Inferior parietal cortex (tissue), 1 donor: Measurements from ENCODE around the gene KLHL6.

Experiments
- DNase-seq: peaks from one replicate; pipeline ENCODE4 v3.0.0-alpha.2; 2016; ENCODE audit errors: extremely low spot score

The KLHL6 gene

GRCh38 chr3:183566880-183567279, 11.4 kb upstream of the KLHL6 start:
- no peak for DNase-seq

DNA sequence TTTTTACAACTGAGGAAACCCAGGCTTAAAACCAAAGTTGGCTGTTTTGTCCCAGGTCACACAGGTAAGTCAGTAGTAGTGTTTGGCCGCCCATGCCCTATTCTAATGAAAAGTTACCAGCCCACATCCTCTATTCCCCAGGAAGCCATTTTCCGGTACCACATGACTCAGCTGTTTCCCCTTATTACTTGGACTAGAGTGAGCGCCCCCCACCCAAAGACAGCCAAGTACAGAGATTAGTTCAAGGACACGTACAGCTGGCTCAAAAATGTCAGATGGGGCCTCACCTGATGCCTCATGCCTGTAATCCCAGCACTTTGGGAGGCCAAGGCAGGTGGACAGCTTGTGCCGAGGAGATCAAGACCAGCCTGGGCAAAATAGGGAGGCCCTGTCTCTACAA, 8.5 kb upstream of the KLHL6 start:
- DNase-seq = no peak

- no peak for DNase-seq
These were observed 8.0 kb upstream of the KLHL6 start for GRCh38 chr3:183563536-183563874.

DNA sequence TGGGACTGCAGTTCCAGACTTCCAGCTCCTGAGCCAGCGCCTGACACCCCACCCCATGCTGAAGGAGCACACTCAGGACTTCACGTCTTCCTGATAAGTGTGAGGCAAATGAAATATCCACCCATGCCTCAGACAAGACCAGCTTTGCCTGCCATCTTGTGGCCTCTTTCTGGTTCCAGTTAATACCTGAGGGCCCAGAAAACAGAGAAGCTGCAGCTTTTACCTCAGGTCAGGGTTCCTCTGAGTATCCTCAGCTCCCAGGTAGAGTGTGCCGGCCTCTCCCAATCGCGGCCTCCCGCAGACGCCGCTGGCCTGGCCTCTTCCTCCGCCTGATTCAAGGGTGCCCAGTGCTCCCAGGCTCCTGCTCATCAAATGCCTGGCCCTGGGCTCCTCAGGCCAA, 5.1 kb upstream of the KLHL6 start:
- no peak for DNase-seq

DNA sequence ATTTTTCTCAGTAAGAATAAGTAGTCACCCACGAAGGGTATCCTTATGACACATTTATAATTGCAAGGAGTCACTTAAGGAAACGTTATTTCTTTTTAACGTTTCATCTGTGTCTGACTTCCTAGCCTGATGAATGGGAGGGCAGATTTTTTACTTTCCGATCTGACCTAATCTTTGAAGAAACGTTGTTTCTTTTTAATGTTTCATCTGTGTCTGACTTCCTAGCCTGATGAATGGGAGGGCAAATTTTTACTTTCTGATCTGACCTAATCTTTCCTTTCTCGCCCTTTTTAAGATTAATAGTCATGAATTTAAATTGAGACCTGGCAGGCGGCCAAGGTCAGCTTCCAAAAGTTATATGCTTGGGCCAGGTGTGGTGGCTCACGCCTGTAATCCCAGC, 3.0 kb upstream of the KLHL6 start:
- no peak for DNase-seq

- no peak for DNase-seq
These were observed 1.2 kb upstream of the KLHL6 start for GRCh38 chr3:183556722-183557121.

DNA sequence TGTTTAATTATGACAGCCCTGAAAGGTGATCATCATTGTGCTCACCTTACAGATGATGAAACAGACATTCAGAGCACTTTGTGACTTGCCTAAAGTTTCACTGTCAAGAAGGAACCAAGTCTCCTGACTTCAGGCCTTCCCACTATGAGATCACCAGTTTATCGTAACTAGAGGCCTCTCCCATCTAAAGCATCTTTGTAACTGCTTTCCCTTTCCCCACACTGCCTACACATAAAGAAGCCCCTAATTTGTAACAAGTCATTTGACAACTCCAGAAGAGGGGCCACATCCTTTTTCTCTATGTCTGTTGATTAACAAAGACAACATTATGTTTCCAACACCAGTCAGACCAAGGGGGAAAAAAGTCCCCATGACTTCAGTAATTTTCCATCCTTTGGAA, 1.1 kb downstream of the KLHL6 start:
- DNase-seq = no peak

GRCh38 chr3:183553334-183554026, 2.0 kb downstream of the KLHL6 start:
- DNase-seq = no peak

DNA sequence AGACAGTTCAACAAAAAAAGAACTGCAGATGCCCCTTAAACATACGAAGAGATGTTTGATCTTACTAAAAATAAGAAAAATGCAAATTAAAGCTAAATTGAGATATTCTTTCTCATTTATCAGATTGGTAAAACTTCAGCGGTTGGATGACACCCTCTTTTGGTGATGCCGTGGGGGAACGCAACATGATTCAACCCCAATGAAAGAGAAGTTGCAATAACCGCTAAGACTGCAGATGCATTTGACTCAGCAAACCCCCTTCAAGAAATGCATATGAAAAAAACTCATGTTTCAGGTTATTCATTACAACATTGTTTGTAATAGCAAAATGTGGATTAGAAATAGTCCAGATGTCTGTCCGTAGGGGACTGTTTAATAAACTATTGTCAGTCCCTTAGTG, 3.6 kb downstream of the KLHL6 start:
- DNase-seq = no peak

DNA sequence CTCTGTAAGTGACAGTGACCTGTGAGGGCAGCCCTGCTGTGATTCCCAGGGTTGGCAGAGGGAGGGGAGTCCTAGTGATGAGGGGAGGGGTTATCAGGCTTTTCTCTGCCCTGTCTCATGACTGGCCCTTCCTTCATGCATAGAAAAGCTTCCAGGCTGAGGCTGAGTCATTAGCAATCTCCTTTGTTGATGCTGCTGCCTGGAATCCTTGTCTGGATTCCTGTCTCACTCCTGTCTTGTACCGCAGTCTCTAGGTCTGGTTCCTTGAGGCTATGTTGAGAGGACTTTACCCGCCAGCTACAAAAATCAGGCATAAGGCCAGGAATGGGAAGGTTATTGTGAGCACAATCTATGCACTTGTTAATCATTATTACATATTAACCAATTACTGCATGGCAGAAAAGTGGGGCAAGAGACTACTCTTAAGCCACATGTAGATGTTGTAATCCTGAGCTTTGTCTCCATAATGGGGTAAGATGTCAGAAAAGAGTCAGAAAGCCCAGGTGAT, 7.2 kb downstream of the KLHL6 start:
- no peak for DNase-seq

- no peak for DNase-seq
These were observed 8.9 kb downstream of the KLHL6 start for GRCh38 chr3:183546625-183547024.

DNA sequence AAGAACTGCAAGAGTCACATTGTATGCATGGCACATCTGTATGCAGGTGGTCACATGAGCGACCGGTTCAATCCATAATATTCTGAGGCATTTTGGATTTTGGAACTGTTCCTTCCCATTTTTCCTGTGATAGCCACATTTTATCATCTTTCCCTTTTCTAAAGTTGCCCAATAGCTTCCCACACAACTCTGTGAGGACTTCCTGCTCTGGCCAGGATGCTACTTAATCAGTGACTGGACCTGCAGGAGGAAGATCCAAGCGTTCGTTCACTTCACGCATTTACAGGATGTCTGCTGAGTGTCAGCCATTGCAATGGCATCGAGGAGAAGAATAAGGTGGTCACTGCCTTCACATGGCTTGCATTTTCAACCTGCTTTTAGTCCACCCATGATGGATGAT, 9.8 kb downstream of the KLHL6 start:
- DNase-seq = no peak

- DNase-seq = no peak
These were observed 13.2 kb downstream of the KLHL6 start for GRCh38 chr3:183542355-183542754.

DNA sequence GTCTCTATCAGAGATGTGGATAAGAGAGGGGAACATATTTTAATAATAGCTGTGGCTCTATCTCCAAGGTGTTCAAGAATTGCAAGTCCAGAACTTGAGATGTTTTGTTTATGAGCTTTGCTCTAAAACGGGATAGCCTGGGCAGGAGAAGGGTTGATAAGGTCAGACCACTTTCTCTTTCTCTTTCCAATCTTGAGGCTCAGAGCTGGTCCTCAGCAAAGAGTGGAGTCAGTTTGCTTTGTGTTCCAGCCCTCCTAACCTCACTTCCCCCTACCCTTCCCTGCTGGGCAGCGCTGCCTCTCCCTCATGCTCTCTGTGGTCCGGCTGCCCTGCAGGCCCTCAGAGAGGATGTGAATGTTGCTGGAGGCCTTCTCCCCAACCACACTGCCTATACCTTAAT, 13.8 kb downstream of the KLHL6 start:
- no peak for DNase-seq

GRCh38 chr3:183541235-183541655, 14.3 kb downstream of the KLHL6 start:
- DNase-seq = no peak

DNA sequence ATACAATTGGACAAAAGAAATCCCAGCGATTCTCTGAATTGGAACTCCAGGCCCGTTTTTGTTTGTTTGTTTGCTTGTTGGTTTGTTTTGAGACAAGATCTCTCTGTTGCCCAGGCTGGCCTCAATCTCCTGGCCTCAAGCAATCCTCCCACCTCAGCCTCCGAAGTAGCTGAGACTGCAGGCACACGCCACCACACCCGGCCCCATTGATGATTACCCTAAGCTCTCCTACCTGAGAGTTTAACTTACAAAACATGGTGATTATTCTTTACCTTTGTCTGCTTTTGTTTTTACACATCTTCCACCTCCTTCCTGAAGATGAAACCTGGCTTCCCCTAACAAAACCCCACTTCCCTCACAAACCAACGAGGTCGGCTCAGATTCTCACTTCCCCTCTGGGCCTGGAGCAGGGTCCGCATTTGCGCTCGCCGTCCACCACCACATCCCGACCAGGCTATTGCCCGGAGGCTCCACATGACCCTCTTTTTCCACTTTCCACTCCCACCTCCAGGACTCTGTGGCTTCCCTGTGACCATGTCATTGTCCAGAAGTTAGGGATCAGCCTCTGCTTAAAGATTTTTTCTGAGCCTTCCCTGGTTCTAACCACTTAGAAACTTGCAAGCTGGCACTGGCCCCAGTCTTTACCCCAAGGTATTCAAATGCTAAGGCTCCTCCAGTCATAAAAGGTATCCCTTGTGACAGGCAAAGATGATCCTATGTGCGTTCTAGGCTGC, 14.8 kb downstream of the KLHL6 start:
- no peak for DNase-seq

DNA sequence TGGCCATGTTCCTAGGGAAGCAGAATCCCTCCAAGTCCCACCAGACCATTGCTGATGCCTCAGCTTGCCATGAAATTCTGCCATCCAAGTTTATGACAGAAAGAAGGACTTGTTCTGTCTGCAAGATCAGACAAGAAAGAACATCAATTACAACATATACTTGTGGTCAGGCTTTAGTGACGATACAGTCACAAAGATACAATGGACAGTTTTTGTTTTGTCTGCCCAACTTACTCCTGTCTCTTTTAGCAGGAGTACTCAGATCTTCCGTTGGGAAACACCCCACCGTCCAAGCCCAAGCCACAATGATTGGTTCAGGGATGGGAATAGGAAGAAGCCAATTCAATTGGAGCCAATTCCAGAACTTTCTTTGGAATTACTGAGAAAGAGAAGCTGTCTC, 15.7 kb downstream of the KLHL6 start:
- no peak for DNase-seq

DNA sequence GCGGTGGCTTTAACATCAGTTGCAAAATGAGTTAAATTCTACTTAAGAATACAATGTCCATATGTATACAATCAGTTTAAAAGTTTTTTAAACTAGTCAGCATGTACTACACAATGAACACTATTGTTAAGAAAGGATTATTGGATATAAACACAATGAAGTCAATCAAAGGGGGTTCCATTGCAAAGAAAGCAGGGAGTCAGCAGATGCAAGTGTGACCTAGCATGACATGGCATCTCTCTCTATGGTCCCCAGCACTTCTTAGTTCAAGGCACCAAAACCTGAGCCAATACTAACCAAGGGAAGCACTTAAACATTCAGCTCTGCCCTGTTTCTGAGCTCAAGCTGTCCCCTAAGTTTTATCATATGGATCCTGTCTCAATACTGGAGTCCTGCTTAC, 17.0 kb downstream of the KLHL6 start:
- no peak for DNase-seq

DNA sequence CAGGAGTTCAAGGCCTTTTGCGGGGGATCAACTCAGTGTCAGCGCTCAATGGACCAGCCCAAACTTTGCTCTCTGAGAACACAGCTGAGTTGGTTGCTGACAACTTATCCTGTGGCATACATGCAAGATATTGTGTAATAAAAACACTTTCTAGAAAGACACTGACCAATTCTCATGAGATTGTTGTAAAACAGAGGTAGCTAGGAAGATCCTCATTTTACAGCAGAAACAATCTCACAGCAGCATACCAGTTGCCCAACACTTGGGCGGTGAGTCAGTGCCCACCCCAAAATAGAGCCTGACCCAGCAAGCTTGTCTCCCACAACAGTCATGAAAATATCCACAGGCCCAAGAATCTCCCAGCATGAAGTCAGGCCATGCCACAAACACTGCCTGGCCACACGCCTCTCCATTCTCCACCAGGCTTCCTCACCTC, 18.2 kb downstream of the KLHL6 start:
- DNase-seq = no peak

DNA sequence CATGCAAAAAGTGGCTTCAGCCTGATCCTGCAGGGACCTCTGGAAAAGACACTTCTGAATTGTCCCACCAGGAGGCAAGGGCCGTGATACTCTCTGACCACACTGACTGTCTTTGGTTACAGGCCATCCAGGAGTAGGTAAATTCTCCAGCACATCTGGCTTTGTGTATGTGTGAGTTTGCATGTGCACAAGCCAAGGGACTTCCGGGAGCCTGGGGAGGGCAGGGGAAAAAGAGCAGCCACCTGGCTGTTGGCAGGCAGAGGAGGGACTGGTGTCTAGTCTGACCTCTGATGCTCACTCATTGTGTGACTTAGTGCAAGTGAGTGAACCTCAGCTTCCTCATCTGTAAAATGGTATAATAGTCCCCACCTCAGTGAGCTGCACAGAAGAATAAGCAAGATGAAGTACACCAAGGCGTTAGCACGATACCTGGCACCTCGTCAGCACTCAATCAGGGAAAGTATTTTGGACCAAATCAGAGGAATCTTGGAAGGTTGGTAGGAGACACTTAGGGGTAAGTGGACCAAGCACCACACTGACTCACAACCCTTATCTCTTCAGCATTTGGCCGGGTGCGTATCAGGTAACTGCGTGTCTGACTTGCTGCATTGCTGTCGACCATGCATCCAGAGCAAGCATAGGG, 19.1 kb downstream of the KLHL6 start:
- no peak for DNase-seq

GRCh38 chr3:183534249-183534648, 21.3 kb downstream of the KLHL6 start:
- DNase-seq = no peak

DNA sequence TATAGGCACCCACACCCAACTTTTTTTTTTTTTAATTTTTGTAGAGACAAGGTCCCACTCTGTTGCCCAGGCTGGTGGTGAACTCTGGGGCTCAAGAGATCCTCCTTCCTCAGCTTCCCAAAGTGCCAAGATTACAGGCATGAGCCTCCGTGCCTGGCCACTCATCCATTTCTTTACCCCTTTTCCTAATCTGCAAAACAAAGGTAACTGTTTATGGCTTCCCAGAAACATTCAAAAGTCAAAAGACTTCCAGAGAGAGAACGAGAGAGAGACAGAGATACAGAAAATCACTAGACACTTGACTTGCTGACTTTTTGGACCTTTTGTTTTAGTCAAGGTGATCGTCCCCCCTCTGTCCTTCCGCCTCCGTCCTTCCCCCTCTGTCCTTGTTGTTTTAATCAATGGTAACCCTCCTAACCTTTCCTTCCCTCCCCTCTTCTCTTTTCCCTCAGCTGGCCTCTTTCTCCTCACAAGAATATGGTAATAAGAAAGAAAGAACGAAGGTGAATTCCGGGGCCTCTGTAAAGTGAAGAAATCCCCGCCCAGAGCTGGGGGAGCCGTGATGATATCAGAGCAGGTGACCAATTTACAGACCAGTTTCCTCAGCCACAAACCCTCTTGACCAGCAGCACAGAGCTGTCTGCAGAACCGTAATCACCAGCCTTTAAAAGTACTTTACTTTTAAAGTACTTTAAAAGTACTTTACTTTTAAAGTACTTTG, 21.9 kb downstream of the KLHL6 start:
- DNase-seq = no peak
